Effector memory CD8-positive, alpha-beta T cell (primary cell): ENCODE measurements around the gene SNAI3.
A peak's percentile ranks its signal among the peaks of the same experiment; 100 is the strongest.

Experiments used
- ATAC-seq: fragments of 150-1000 bp; cut with Tn5 transposase; replicated peaks from 2 replicates; pipeline ENCODE4 v1.10.0; 2021; ENCODE audit warnings: mild to moderate bottlenecking, moderate library complexity
- DNase-seq, 3 experiments: peaks; one replicate each; pipeline ENCODE4 v3.0.0; 2021
- H3K27ac Mint-ChIP-seq, 2 donors: one replicate each; pipeline ENCODE4 v1.8.0; 2022; ENCODE audit warnings: mild to moderate bottlenecking in 2 of 2, mixed read lengths in 2 of 2, moderate library complexity in 2 of 2
- H3K27me3 Mint-ChIP-seq, 2 donors: one replicate each; pipeline ENCODE4 v1.8.0; 2022; ENCODE audit warnings: mixed read lengths in 2 of 2
- H3K36me3 Mint-ChIP-seq: one replicate; pipeline ENCODE4 v1.8.0; 2022; ENCODE audit warnings: mild to moderate bottlenecking, moderate library complexity, mixed read lengths; ENCODE audit not compliant: insufficient read depth
- H3K4me1 Mint-ChIP-seq, 2 donors: one replicate each; pipeline ENCODE4 v1.8.0; 2022; ENCODE audit warnings: low read depth in 2 of 2, mixed read lengths in 2 of 2
- H3K4me3 Mint-ChIP-seq, 2 donors: one replicate each; pipeline ENCODE4 v1.8.0; 2022; ENCODE audit warnings: mild to moderate bottlenecking in 2 of 2, mixed read lengths in 2 of 2, moderate library complexity in 2 of 2
- H3K9me3 Mint-ChIP-seq, 2 donors: one replicate each; pipeline ENCODE4 v1.8.0; 2022; ENCODE audit warnings: mixed read lengths in 2 of 2

The SNAI3 gene

DNA sequence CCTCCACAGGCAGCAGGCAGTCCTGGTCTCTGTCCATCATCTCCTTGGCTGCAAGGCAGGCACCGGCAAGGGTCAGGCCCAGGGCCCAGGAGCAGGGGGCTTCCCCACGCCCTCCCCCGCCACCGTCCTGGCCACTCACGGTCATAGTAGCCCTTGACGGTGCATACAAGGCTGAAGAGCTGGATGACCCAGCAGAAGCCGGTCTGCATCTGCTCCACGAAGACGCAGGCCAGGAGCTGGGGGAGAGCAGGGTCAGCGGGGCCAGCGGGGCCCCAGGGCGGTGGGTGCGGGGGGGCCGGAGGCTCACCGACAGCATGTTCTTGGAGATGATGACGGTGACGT lies 40.1 kb upstream of the SNAI3 start:
- no peak overlapping the region for H3K27ac Mint-ChIP-seq
- ATAC-seq (no peak), DNase-seq (no peak)
- H3K4me3 Mint-ChIP-seq = no peak overlapping the region
- peaks cover 74% of the 10 kb centered on the region for H3K36me3 Mint-ChIP-seq
- H3K4me1 Mint-ChIP-seq = no peaks in the 10 kb centered on the region
- no peaks in the 10 kb centered on the region for H3K27me3 Mint-ChIP-seq
- no peaks in the 10 kb centered on the region for H3K9me3 Mint-ChIP-seq

DNA sequence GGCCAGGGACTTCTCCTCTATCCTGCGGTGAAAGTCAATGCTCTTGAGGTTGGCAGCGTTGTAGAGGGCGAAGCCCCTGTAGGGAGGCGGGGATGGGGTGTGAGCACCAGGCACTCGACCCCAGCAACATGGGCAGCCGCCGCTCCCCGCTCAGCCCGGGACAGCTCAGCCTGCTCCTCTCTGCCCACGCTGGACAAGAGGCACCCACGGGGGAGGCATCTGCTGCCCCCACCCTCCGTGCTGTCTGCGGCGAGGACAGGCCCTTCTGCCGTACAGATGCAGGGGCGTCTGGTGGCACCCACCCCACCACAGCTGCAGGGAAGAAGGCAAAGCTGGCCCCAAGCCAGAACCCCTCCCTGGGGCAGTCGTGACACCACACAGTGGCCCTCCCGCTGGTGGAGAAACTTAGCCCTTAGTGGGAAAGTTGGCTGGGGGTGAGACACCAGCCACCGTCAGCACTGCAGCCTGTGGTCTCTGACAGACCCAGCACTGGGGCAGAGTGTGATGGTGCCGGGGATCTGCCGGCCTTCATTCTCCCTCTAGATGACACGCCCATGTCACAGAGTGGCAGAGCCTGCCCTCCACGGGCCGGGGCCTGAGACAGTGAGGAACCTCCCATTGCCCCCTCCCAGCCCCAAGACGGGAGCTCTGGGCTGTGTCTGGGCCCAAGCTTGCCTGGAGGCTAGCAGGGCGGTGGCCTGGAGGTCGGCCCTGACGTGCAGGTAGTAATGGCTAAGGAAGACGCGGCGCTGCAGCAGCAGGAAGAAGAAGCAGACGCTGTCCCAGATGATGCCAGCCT lies 39.5 kb upstream of the SNAI3 start:
- ATAC-seq (no peak), DNase-seq (no peak)
- Mint-ChIP-seq H3K9me3 (no peaks in the 10 kb centered on the region), H3K4me3 (no peak overlapping the region), H3K27ac (no peak overlapping the region), H3K36me3 (peaks cover 73% of the 10 kb centered on the region), H3K27me3 (no peaks in the 10 kb centered on the region), H3K4me1 (no peaks in the 10 kb centered on the region)

DNA sequence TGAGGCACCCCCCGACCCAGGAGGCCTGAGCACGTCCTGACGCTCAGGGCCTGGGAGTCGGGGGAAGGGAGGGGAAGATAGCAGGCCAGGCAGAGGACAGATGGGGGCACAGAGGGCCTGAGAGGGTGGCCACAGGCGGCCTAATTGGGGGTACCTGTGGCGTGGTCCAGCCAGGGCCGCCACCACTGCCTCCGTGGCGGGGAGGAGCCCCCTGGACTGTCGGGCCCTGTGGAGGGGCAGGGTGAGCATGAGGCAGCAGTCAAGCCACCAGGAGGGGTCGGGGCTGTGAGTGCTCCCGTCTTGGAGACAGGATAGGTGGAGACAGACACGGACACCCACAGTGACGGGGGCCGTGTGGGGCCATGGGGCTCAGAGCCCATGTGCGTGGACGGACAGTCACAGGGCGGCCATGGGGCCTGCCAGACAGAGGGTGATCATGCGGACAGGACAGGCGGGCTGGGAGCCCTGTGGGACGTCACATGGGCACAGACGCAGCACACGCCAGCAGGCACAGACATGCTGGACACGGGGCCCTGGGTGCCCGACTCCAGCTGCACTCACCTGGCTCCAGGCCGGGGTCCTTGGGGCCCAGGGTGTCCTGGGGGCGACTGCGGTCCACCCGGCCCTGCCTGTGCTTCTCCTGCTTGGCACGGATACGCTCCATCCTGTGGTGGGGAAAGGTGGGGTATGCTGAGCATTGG lies 38.7 kb upstream of the SNAI3 start:
- Mint-ChIP-seq H3K27me3 (no peaks in the 10 kb centered on the region), H3K4me1 (peaks cover 0 to 5% of the 10 kb centered on the region in 2 donors), H3K27ac (no peak overlapping the region), H3K4me3 (no peak overlapping the region), H3K36me3 (peaks cover 72% of the 10 kb centered on the region), H3K9me3 (no peaks in the 10 kb centered on the region)
- DNase-seq = no peak
- ATAC-seq = no peak

DNA sequence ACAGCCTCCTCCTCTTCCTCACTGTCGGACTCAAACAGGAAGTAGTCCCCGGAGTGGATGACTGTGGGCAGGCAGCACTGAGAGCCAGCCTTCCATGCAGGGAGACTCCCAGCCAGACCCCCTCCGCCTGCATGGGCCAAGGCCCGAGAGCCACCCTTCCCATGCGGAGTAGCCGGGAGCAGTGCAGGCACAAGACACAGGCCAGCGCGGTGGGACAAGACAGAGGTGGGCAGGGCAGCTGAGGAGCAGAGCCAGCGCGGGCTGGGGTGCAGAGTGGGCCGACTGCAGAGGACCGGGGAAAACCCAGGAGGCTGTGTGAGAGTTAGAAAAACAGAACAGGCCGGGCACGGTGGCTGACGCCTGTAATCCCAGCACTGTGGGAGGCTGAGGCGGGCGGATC lies 37.6 kb upstream of the SNAI3 start:
- H3K36me3 Mint-ChIP-seq = peaks cover 73% of the 10 kb centered on the region
- peak overlapping the region in 1 of 2 donors; percentile 49 for H3K27ac Mint-ChIP-seq
- no peaks in the 10 kb centered on the region for H3K27me3 Mint-ChIP-seq

DNA sequence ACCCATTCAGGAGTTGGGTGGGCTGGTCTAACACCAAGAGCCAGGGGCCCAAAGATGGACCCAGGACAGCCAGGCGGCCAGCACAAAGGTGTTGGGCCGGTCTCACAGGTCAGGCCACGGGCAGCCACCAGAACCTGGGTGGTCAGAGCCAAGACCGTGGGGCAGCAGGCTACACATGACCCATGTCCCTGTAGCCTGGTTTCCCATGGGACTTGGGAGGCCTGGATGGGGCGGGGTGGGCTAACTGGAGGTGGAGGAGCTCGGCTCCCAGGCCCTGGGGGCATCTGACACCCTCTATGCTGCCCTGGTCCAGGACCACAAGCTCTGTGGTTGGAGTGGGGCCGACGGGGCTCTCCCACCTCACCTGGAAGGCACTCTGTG lies 37.2 kb upstream of the SNAI3 start:
- Mint-ChIP-seq H3K36me3 (peaks cover 77% of the 10 kb centered on the region), H3K9me3 (no peaks in the 10 kb centered on the region), H3K27me3 (no peaks in the 10 kb centered on the region), H3K4me3 (no peak overlapping the region), H3K4me1 (peaks cover 0 to 6% of the 10 kb centered on the region in 2 donors), H3K27ac (peak overlapping the region in 1 of 2 donors; percentile 49)
- DNase-seq (no peak), ATAC-seq (no peak)

More for the DNA sequence above, 37.6 kb upstream of the SNAI3 start:
- H3K4me1 Mint-ChIP-seq = peaks cover 0 to 6% of the 10 kb centered on the region in 2 donors
- H3K4me3 Mint-ChIP-seq = no peak overlapping the region
- no peaks in the 10 kb centered on the region for H3K9me3 Mint-ChIP-seq
- ATAC-seq = no peak
- DNase-seq = no peak

DNA sequence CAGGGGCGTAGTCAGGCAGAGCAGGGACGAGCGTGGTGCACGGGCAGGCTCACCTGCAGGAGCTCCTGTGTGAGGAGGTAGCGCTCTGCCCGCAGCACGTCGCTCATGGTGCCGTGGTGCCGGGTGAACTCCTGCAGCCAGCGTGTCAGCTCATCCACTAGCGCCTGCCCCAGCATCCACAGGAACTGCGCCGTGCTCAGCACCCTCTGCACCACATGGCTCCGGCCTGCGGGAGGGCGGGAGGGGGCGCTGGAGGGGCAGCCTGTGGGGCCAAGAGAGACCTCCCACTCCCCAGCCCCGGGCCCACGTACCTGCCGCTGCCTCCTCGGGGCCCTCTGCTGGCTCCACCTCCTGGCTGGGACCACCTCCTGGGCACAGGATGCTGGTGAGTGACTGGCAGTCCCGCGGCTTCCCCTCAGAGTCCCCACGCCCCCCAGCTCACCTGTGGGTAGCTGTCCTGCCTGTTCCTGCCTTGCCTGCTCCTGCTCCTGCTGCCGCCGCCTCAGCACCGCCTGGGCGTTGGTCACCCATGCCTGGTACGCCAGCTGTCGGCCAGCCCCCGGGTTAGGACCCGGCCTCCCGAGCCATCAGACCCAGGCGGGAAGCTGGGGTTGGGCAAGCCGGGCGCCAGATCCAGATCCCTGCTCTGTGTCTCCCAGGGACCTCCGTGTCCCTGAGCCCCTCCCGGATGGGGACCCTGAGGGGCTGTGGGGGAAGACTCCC lies 36.6 kb upstream of the SNAI3 start:
- DNase-seq (no peak), ATAC-seq (no peak)
- H3K4me1 Mint-ChIP-seq = peaks cover 0 to 10% of the 10 kb centered on the region in 2 donors
- H3K4me3 Mint-ChIP-seq = no peak overlapping the region
- no peaks in the 10 kb centered on the region for H3K9me3 Mint-ChIP-seq
- peaks cover 80% of the 10 kb centered on the region for H3K36me3 Mint-ChIP-seq
- H3K27me3 Mint-ChIP-seq = no peaks in the 10 kb centered on the region
- H3K27ac Mint-ChIP-seq = peak overlapping the region in 1 of 2 donors; percentile 26

DNA sequence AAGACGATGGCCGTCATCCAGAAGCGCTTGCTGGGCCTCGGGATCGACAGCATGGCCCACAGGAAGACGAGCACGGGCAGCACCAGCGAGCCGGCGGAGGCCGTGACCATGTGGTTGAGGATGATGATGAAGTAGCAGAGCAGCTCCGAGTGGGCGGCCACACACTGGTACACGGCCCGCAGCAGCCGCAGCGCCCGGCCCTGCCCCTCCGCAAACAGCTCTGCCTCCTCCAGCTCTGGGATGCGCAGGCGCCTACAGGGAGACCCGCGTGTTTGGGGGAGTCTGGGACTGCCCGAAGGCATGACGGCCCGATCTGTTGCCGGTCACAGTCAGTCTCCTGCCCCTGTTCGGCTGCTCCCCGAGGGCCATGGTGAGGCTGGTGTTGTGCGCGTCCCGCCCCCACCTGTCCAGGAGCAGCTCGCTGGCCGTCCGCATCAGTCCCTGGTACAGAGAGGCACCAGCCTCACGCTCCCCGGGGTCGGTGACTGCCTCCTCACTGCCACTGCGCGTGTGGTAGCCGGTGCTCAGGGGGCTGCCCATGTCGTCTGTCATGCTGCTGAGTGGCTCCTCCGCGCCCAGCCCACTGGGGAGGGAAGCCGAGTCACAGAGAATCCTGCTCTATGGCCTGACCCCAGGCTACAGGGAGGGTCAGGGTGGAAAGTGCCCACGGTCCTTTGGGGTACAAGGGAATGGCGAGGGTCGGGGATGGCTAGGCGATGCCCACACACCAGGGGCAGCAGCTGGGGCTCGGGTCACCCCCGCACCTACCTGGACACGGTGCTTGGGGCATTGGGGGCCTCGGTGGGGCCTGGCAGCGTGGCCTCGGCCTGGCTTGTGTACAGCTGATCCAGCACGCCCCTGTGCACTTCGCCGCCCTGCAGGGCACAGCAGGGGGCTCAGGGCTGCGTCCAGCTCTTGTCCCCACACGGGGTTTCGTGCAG lies 35.8 kb upstream of the SNAI3 start:
- Mint-ChIP-seq H3K9me3 (no peaks in the 10 kb centered on the region), H3K27ac (peak overlapping the region in 1 of 2 donors; percentile 26), H3K27me3 (no peaks in the 10 kb centered on the region), H3K36me3 (peaks cover 81% of the 10 kb centered on the region), H3K4me3 (no peak overlapping the region), H3K4me1 (peaks cover 0 to 16% of the 10 kb centered on the region in 2 donors)
- no peak for DNase-seq
- no peak for ATAC-seq

DNA sequence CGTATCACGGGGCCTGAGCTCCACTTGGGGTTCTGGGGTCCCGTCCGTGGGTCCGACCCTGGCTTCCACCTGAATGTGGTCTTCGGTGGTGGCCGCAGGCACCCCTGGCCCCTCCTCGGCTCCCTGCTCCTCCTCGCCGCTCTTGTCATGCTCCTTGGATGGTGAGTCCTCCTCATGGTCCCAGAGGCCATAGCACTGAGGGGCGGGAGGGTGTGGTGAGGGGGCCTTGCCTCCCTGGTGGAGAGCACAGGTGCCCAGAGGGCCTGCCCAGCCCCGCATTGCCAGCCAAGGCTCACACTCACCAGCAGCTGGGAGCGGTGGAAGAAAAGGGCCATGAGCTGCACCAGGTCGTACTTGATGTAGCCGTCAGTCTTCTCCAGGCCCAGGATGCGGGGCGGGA lies 34.9 kb upstream of the SNAI3 start:
- Mint-ChIP-seq H3K36me3 (peaks cover 81% of the 10 kb centered on the region), H3K4me1 (peaks cover 0 to 16% of the 10 kb centered on the region in 2 donors), H3K9me3 (no peaks in the 10 kb centered on the region), H3K4me3 (no peak overlapping the region), H3K27me3 (no peaks in the 10 kb centered on the region), H3K27ac (no peak overlapping the region)
- ATAC-seq (no peak), DNase-seq (no peak)

DNA sequence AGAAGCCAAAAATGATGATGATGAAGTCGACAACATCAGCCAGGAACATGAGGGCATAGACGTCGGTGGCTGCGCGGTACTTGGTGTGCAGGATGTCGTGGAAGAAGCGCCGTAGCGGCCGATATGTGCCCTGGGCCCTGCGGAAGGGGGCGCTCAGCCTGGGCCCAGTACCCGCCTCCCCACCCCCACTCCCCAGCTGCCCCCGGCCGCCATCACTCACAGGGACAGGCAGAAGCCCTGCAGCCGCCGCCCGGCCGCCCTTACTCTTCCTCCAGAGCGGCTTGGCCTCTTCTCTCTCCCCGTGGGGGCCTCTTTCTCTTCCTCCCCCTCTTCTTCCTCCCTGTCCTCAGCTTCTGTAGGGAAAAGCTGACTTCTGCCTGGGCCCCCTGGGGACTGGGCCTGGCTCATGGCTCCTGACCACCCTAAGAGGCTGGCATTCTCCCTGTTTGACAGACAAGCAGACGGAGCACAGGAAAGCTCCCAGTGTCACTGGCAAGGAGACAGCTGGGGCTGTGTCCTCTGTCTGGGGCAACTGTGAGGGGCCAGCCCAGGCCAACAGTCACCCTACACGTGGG lies 34.2 kb upstream of the SNAI3 start:
- Mint-ChIP-seq H3K9me3 (no peaks in the 10 kb centered on the region), H3K27me3 (no peaks in the 10 kb centered on the region), H3K4me3 (no peak overlapping the region), H3K27ac (peak overlapping the region in 1 of 2 donors; percentile 76), H3K36me3 (peaks cover 79% of the 10 kb centered on the region), H3K4me1 (peaks cover 0 to 16% of the 10 kb centered on the region in 2 donors)
- ATAC-seq = no peak
- DNase-seq = no peak

DNA sequence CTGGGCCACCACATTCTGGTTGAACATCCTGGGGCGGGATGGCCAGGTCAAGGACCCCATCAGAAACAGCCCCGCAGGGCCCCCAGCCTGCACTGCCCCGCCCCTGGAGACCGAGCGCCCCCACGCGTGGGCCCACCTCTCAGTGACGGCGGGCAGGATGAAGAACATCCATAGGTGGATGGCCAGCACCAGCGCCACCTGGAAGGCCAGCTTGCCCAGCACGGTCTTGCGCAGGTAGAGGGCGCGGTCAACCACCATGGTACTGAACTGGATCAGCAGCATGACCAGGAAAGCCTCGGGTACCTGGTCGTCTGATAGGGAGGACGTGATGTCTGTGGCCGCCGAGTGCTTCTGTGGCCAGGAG lies 33.6 kb upstream of the SNAI3 start:
- no peaks in the 10 kb centered on the region for H3K27me3 Mint-ChIP-seq
- H3K27ac Mint-ChIP-seq = peak overlapping the region; percentile 49 to 76
- no peak overlapping the region for H3K4me3 Mint-ChIP-seq
- DNase-seq (no peak), ATAC-seq (no peak)
- peaks cover 0 to 16% of the 10 kb centered on the region in 2 donors for H3K4me1 Mint-ChIP-seq
- peaks cover 81% of the 10 kb centered on the region for H3K36me3 Mint-ChIP-seq
- no peaks in the 10 kb centered on the region for H3K9me3 Mint-ChIP-seq

DNA sequence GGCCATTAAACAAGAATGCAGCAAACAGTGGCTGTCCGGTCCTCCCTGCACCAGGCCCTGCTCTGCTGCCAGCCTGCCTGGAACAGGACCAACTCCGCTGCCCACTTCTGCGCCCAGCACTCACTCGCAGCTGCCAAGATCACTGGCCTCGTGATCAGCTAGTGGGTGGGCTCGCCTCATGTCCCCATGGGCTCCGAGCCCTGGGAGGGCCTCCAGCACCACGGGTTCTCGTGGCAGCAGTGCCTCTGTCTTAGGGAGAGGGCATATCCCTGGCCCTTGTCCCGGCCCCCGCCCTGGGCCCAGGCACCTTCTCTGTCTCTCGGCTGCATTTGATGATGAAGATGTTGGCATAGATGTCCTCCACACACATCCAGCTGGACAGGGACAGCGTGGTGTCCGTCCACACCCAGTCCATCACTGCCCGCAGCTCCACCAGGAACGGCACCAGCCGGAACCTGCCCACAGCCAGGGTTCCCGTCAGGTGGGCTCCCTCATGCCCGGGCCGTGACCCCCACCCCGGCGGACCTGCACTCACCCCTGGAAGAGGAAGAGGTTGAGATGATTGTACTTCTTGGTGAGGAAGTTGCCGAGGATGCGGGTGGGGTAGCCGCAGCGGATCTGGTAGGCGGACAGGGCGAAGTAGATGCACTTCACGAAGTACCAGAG lies 33.1 kb upstream of the SNAI3 start:
- peaks cover 0 to 16% of the 10 kb centered on the region in 2 donors for H3K4me1 Mint-ChIP-seq
- no peaks in the 10 kb centered on the region for H3K9me3 Mint-ChIP-seq
- ATAC-seq (no peak), DNase-seq (no peak)
- H3K27me3 Mint-ChIP-seq = no peaks in the 10 kb centered on the region
- H3K27ac Mint-ChIP-seq = peak overlapping the region; percentile 49 to 76
- H3K4me3 Mint-ChIP-seq = no peak overlapping the region
- peaks cover 79% of the 10 kb centered on the region for H3K36me3 Mint-ChIP-seq

DNA sequence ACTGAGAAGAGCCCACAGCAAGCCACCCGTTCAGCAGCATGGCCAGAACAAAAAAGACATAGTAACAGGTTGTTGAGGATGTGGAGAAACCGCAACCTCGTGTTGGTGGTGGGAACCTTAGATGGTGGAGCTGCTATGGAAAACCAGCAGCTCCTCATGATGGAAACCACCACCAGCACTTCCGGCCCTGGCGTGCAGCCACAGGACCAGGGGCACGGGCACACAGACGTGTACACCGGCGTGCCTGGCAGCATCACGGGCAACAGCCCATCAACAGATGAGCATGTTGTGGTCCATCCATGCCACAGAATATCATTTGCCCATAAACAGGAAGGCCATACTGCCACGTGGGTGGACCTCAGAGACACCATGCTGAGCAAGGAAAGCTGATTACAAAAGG lies 31.9 kb upstream of the SNAI3 start:
- H3K4me3 Mint-ChIP-seq = no peak overlapping the region
- DNase-seq (no peak), ATAC-seq (peak; percentile 73)
- peaks cover 74% of the 10 kb centered on the region for H3K36me3 Mint-ChIP-seq
- no peaks in the 10 kb centered on the region for H3K27me3 Mint-ChIP-seq
- peaks cover 0 to 16% of the 10 kb centered on the region in 2 donors for H3K4me1 Mint-ChIP-seq
- H3K9me3 Mint-ChIP-seq = no peaks in the 10 kb centered on the region
- no peak overlapping the region for H3K27ac Mint-ChIP-seq
